Coronary artery (tissue), 2 donors: ENCODE results near the gene RYR3.

Experiments
- DNase-seq: peaks from one replicate; pipeline ENCODE4 v3.0.0-alpha.2; 2017; ENCODE audit warnings: low spot score
- H3K27ac ChIP-seq, 2 donors: fragments of 200-600 bp; sonication (generic); one replicate each; pipeline ENCODE4 v1.5.1; 2016 to 2019
- H3K4me3 ChIP-seq: fragments of 200-600 bp; sonication (generic); 2 replicates; pipeline ENCODE4 v1.5.1; 2016; ENCODE audit warnings: mild to moderate bottlenecking, moderate library complexity
- CTCF ChIP-seq: fragments of 200-600 bp; sonication (generic); IDR thresholded peaks from one replicate; pipeline ENCODE4 v1.5.1; 2019; ENCODE audit warnings: antibody characterized with exemption

The RYR3 gene

GRCh38 chr15:33698126-33698525 lies 387.4 kb downstream of the RYR3 start:
- Histone ChIP-seq H3K4me3 (no peak overlapping the region), H3K27ac (no peak overlapping the region)
- DNase-seq, result no peak
- no peak for TF ChIP-seq CTCF

- H3K4me3 ChIP-seq, result no peak overlapping the region
- no peak for TF ChIP-seq CTCF
- H3K27ac ChIP-seq, result no peak overlapping the region
- no peak for DNase-seq
Measured at GRCh38 chr15:33699145-33699544, 388.4 kb downstream of the RYR3 start.

- H3K4me3 ChIP-seq, result no peak overlapping the region
- DNase-seq, result no peak
- no peak overlapping the region for H3K27ac ChIP-seq
- TF ChIP-seq CTCF, result no peak
Measured at GRCh38 chr15:33699691-33700447, 389.1 kb downstream of the RYR3 start.

- no peak for DNase-seq
- no peak overlapping the region for H3K4me3 ChIP-seq
- TF ChIP-seq CTCF, result peak; percentile 73
- H3K27ac ChIP-seq, result no peak overlapping the region
Measured at GRCh38 chr15:33700695-33701303, 390.0 kb downstream of the RYR3 start.

GRCh38 chr15:33701304-33701696 lies 390.5 kb downstream of the RYR3 start:
- DNase-seq, result no peak
- Histone ChIP-seq H3K27ac (no peak overlapping the region), H3K4me3 (no peak overlapping the region)
- no peak for TF ChIP-seq CTCF

GRCh38 chr15:33706173-33706572 lies 395.4 kb downstream of the RYR3 start:
- H3K27ac ChIP-seq, result no peak overlapping the region
- no peak for TF ChIP-seq CTCF

GRCh38 chr15:33710748-33711147 lies 400.0 kb downstream of the RYR3 start:
- H3K27ac ChIP-seq, result no peak overlapping the region
- no peak for TF ChIP-seq CTCF
- H3K4me3 ChIP-seq, result no peak overlapping the region
- DNase-seq, result no peak

More at GRCh38 chr15:33706173-33706572, 395.4 kb downstream of the RYR3 start:
- H3K4me3 ChIP-seq, result no peak overlapping the region
- no peak for DNase-seq
